Measurements from ENCODE around the gene CXCL16.

The CXCL16 gene

GRCh38 chr17:4709794-4710692 lies 29.7 kb downstream of the CXCL16 start, which contains the start of gene ARRB2:
Gene ARRB2, plus strand, starts transcription at chr17:4710632. Its CDS starts 90 bp downstream, at chr17:4710722.
- Histone ChIP-seq H3K4me1 (ENCODE audit: insufficient read depth, low read length, severe bottlenecking) (peaks cover 37% of the 10 kb centered on the region), H3K9ac (ENCODE audit: low read length) (peak within 1 kb of the TSS; percentile 77), H3K36me3 (ENCODE audit: insufficient read depth, low read length) (no peaks in the 10 kb centered on the region), H3K4me2 (ENCODE audit: low read length) (peak within 1 kb of the TSS; percentile 97), H2AFZ (ENCODE audit: low read length) (no peak within 1 kb of the TSS), H3F3A (ENCODE audit: insufficient read depth, low read length) (no peaks in the 10 kb centered on the region), H3K79me2 (ENCODE audit: insufficient read depth, low read length) (no peaks in the 10 kb centered on the region), H4K20me1 (ENCODE audit: insufficient read depth, low read length) (no peaks in the 10 kb centered on the region), H3K9me3 (ENCODE audit: low read length) (no peaks in the 10 kb centered on the region), H3K9me2 (ENCODE audit: low read depth, low read length) (no peaks in the 10 kb centered on the region), H3K27me3 (ENCODE audit: insufficient read depth, low read length) (no peaks in the 10 kb centered on the region), H3K27ac (ENCODE audit: low read depth, low read length, poor library complexity, severe bottlenecking) (peak within 1 kb of the TSS; percentile 80), H3K4me3 (ENCODE audit: low read depth, low read length, poor library complexity, severe bottlenecking) (peak within 1 kb of the TSS; percentile 82)
- TF ChIP-seq EZH2 (IDR thresholded peaks at IDR 0.05; ENCODE audit: borderline replicate concordance, low read length) (no peak), CTCF (IDR thresholded peaks at IDR 0.05; ENCODE audit: low read length) (peak; percentile 61; the same call in 1 of the 2 replicates)

- H2AFZ ChIP-seq (ENCODE audit: low read length): no peak overlapping the region
- H3K9me2 ChIP-seq (ENCODE audit: low read depth, low read length): no peaks in the 10 kb centered on the region
- no peak overlapping the region for H3K4me2 ChIP-seq (ENCODE audit: low read length)
- no peaks in the 10 kb centered on the region for H3K9me3 ChIP-seq (ENCODE audit: low read length)
- no peak overlapping the region for H3K9ac ChIP-seq (ENCODE audit: low read length)
- TF ChIP-seq CTCF (IDR thresholded peaks at IDR 0.05; ENCODE audit: low read length) (no peak), EZH2 (IDR thresholded peaks at IDR 0.05; ENCODE audit: borderline replicate concordance, low read length) (no peak)
- H3K4me1 ChIP-seq (ENCODE audit: insufficient read depth, low read length, severe bottlenecking): peaks cover 30% of the 10 kb centered on the region
- no peaks in the 10 kb centered on the region for H3F3A ChIP-seq (ENCODE audit: insufficient read depth, low read length)
- peaks cover 3% of the 10 kb centered on the region for H3K79me2 ChIP-seq (ENCODE audit: insufficient read depth, low read length)
- H3K27ac ChIP-seq (ENCODE audit: low read depth, low read length, poor library complexity, severe bottlenecking): no peak overlapping the region
- H3K36me3 ChIP-seq (ENCODE audit: insufficient read depth, low read length): no peaks in the 10 kb centered on the region
- H4K20me1 ChIP-seq (ENCODE audit: insufficient read depth, low read length): no peaks in the 10 kb centered on the region
- H3K4me3 ChIP-seq (ENCODE audit: low read depth, low read length, poor library complexity, severe bottlenecking): no peak overlapping the region
- no peaks in the 10 kb centered on the region for H3K27me3 ChIP-seq (ENCODE audit: insufficient read depth, low read length)
These were observed 31.3 kb downstream of the CXCL16 start for GRCh38 chr17:4708436-4708835.

- H3K4me2 ChIP-seq (ENCODE audit: low read length): no peak overlapping the region
- no peaks in the 10 kb centered on the region for H3K9me3 ChIP-seq (ENCODE audit: low read length)
- H3K36me3 ChIP-seq (ENCODE audit: insufficient read depth, low read length): no peaks in the 10 kb centered on the region
These were observed 33.6 kb downstream of the CXCL16 start for GRCh38 chr17:4706121-4706520.

More at GRCh38 chr17:4706121-4706520, 33.6 kb downstream of the CXCL16 start:
- H3K27ac ChIP-seq (ENCODE audit: low read depth, low read length, poor library complexity, severe bottlenecking): no peak overlapping the region
- H3F3A ChIP-seq (ENCODE audit: insufficient read depth, low read length): no peaks in the 10 kb centered on the region
- H3K27me3 ChIP-seq (ENCODE audit: insufficient read depth, low read length): no peaks in the 10 kb centered on the region
- no peak overlapping the region for H3K9ac ChIP-seq (ENCODE audit: low read length)
- no peaks in the 10 kb centered on the region for H3K9me2 ChIP-seq (ENCODE audit: low read depth, low read length)
- H3K4me3 ChIP-seq (ENCODE audit: low read depth, low read length, poor library complexity, severe bottlenecking): no peak overlapping the region
- H3K79me2 ChIP-seq (ENCODE audit: insufficient read depth, low read length): peaks cover 25% of the 10 kb centered on the region
- no peaks in the 10 kb centered on the region for H4K20me1 ChIP-seq (ENCODE audit: insufficient read depth, low read length)
- peaks cover 38% of the 10 kb centered on the region for H3K4me1 ChIP-seq (ENCODE audit: insufficient read depth, low read length, severe bottlenecking)
- no peak overlapping the region for H2AFZ ChIP-seq (ENCODE audit: low read length)
- TF ChIP-seq CTCF (IDR thresholded peaks at IDR 0.05; ENCODE audit: low read length) (no peak), EZH2 (IDR thresholded peaks at IDR 0.05; ENCODE audit: borderline replicate concordance, low read length) (no peak)

All from OCI-LY1 (cell line).